HG02571 (cell line): Measurements from ENCODE around the gene EXT2.

Source experiments
- ATAC-seq: cut with Tn5 transposase; IDR thresholded peaks from one replicate; pipeline ENCODE4 v1.9.1; 2021; ENCODE audit warnings: mild to moderate bottlenecking, moderate library complexity; ENCODE audit not compliant: unreplicated experiment

Gene EXT2

GRCh38 chr11:44130751-44131150, 35.3 kb downstream of the EXT2 start:
- no peak for ATAC-seq

GRCh38 chr11:44133335-44133946, 38.0 kb downstream of the EXT2 start:
- ATAC-seq = no peak

GRCh38 chr11:44134625-44135024, 39.1 kb downstream of the EXT2 start:
- no peak for ATAC-seq

- no peak for ATAC-seq
Measured at GRCh38 chr11:44136176-44136945, 40.9 kb downstream of the EXT2 start.

- no peak for ATAC-seq
Measured at GRCh38 chr11:44137057-44137456, 41.6 kb downstream of the EXT2 start.

- ATAC-seq = no peak
Measured at GRCh38 chr11:44138286-44138685, 42.8 kb downstream of the EXT2 start.

GRCh38 chr11:44138980-44139379, 43.5 kb downstream of the EXT2 start:
- ATAC-seq = no peak

GRCh38 chr11:44139565-44140330, 44.3 kb downstream of the EXT2 start:
- ATAC-seq = no peak

- no peak for ATAC-seq
Measured at GRCh38 chr11:44140372-44140771, 44.9 kb downstream of the EXT2 start.

GRCh38 chr11:44140805-44141204, 45.3 kb downstream of the EXT2 start:
- ATAC-seq = no peak

- no peak for ATAC-seq
Measured at GRCh38 chr11:44143987-44144909, 48.8 kb downstream of the EXT2 start.

- ATAC-seq = no peak
Measured at GRCh38 chr11:44145011-44145775, 49.7 kb downstream of the EXT2 start.

- no peak for ATAC-seq
Measured at GRCh38 chr11:44146931-44147330, 51.5 kb downstream of the EXT2 start.

- no peak for ATAC-seq
Measured at GRCh38 chr11:44147751-44148150, 52.3 kb downstream of the EXT2 start.

- no peak for ATAC-seq
Measured at GRCh38 chr11:44149651-44150050, 54.2 kb downstream of the EXT2 start.

- no peak for ATAC-seq
Measured at GRCh38 chr11:44150401-44150800, 54.9 kb downstream of the EXT2 start.

- no peak for ATAC-seq
Measured at GRCh38 chr11:44157019-44157418, 61.5 kb downstream of the EXT2 start.

- no peak for ATAC-seq
Measured at GRCh38 chr11:44158384-44158783, 62.9 kb downstream of the EXT2 start.

- no peak for ATAC-seq
Measured at GRCh38 chr11:44159848-44160721, 64.6 kb downstream of the EXT2 start.
